Lung (tissue), 12 donors: ENCODE measurements around the gene NEDD9. TPM values are rescaled to one million over a fixed set of nuclear protein-coding genes. Genes with fewer than 3 reads are reported as not detected.
A peak's percentile ranks its signal among the peaks of the same experiment; 100 is the strongest.

ENCODE experiments used
- ATAC-seq: fragments of 200-7000 bp; cut with Tn5 transposase; one replicate; pipeline ENCODE4 v1.9.1; 2020; ENCODE audit warnings: moderate number of reproducible peaks; ENCODE audit not compliant: insufficient read depth, low FRiP score
- DNase-seq, 3 donors: peaks; one replicate each; pipeline ENCODE4 v3.0.0-alpha.2; 2013 to 2017
- H3K27ac ChIP-seq, 2 donors: one replicate each; pipeline ENCODE4 v1.5.1; 2013; ENCODE audit warnings: mild to moderate bottlenecking in 2 of 2, moderate library complexity in 2 of 2, control low read depth in 1 of 2, inconsistent platforms in 1 of 2, low read depth in 1 of 2, low read length in 1 of 2
- H3K27me3 ChIP-seq, 3 donors: one replicate each; pipeline ENCODE4 v1.5.1; 2013; ENCODE audit warnings: low read length in 2 of 3; ENCODE audit not compliant: control insufficient read depth in 3 of 3, insufficient read depth in 3 of 3
- H3K36me3 ChIP-seq, 4 donors: one replicate each; pipeline ENCODE4 v1.5.1; 2013; ENCODE audit warnings: low read length in 4 of 4, mild to moderate bottlenecking in 1 of 4, moderate library complexity in 1 of 4; ENCODE audit not compliant: control insufficient read depth in 4 of 4, insufficient read depth in 4 of 4
- H3K4me1 ChIP-seq, 5 donors: one replicate each; pipeline ENCODE4 v1.5.1; 2013; ENCODE audit warnings: low read length in 5 of 5, mild to moderate bottlenecking in 2 of 5, moderate library complexity in 1 of 5; ENCODE audit not compliant: control insufficient read depth in 5 of 5, insufficient read depth in 5 of 5
- H3K4me3 ChIP-seq: one replicate; pipeline ENCODE4 v1.5.1; 2013; ENCODE audit warnings: mild to moderate bottlenecking, control low read depth, moderate library complexity
- H3K9ac ChIP-seq, 2 donors: one replicate each; pipeline ENCODE4 v1.5.1; 2013; ENCODE audit warnings: low read length in 2 of 2, control low read depth in 1 of 2; ENCODE audit not compliant: insufficient read depth in 1 of 2
- H3K9me3 ChIP-seq, 4 donors: one replicate each; pipeline ENCODE4 v1.5.1; 2013; ENCODE audit warnings: low read length in 3 of 4, mild to moderate bottlenecking in 1 of 4, moderate library complexity in 1 of 4; ENCODE audit not compliant: control insufficient read depth in 4 of 4, insufficient read depth in 3 of 4
- CTCF ChIP-seq: IDR thresholded peaks from 2 replicates; pipeline ENCODE4 v1.5.1; 2012; ENCODE audit warnings: mild to moderate bottlenecking; ENCODE audit errors: control extremely low read depth, extremely low read depth
- WGBS, 2 donors: extraction: QIAGEN DNeasy Blood & Tissue Kit; methylation state at CpG; one replicate each; pipeline ENCODE4 v1.1.7; 2013; 5-methylcytosine and 5-hydroxymethylcytosine counted together
- polyA plus RNA-seq, 2 donors: library from polyadenylated mRNA; stranded (reverse); fragments of 200-250 nt; gene quantifications; one replicate each; pipeline ENCODE4 v1.2.1, GENCODE V29; 2013
- total RNA-seq, 2 donors: library from RNA; depleted of rRNA in 1 of 2; stranded (reverse); fragments of >200 nt in 1 of 2; gene quantifications; one replicate each; pipeline ENCODE4 v1.2.1, GENCODE V29; 2014 to 2021
- donor health status: control.
- donor health status: control.
- donor health status: Bipolar disorder and iron deficiency.
- donor health status: healthy.
- donor health status: DM: yes; HTN: yes; CAD: no.

Gene NEDD9
- total and polyA plus RNA-seq, 4 donors, result 28.2 to 158 (median 125) TPM

- H3K27ac ChIP-seq, result peak overlapping the region; percentile 90 to 94
Measured at GRCh38 chr6:11230158-11231107, 2.0 kb downstream of the NEDD9 start.

GRCh38 chr6:11229655-11230046, 2.8 kb downstream of the NEDD9 start:
- DNase-seq, result peak in 2 of 3 donors; percentile 54 to 66
- peak overlapping the region; percentile 84 to 90 for H3K27ac ChIP-seq

More at GRCh38 chr6:11230158-11231107, 2.0 kb downstream of the NEDD9 start:
- Histone ChIP-seq H3K36me3 (peaks cover 0 to 3% (median 0%) of the 10 kb centered on the region in 4 donors), H3K4me1 (peaks cover 0 to 43% (median 13%) of the 10 kb centered on the region in 5 donors), H3K9ac (peak overlapping the region; percentile 93 to 97), H3K27me3 (no peaks in the 10 kb centered on the region), H3K9me3 (no peaks in the 10 kb centered on the region), H3K4me3 (peak overlapping the region; percentile 67)
- 40 to 63% methylated on average over 9 of the region's 9 CpGs for WGBS, 2 donors
- TF ChIP-seq CTCF, result no peak
- ATAC-seq, result no peak
- DNase-seq, result no peak

GRCh38 chr6:11228935-11229654, 3.4 kb downstream of the NEDD9 start:
- no peaks in the 10 kb centered on the region for H3K27me3 ChIP-seq
- H3K4me3 ChIP-seq, result peak overlapping the region; percentile 60
- no peak for ATAC-seq
- 37 to 70% methylated on average over 20 of the region's 20 CpGs for WGBS, 2 donors
- no peak for TF ChIP-seq CTCF
- H3K36me3 ChIP-seq, result peaks cover 0 to 5% (median 0%) of the 10 kb centered on the region in 4 donors
- H3K9me3 ChIP-seq, result no peaks in the 10 kb centered on the region
- H3K27ac ChIP-seq, result peak overlapping the region; percentile 90 to 91
- DNase-seq, result peak in 2 of 3 donors; percentile 27 to 55
- H3K4me1 ChIP-seq, result peaks cover 2 to 43% (median 13%) of the 10 kb centered on the region in 5 donors
- H3K9ac ChIP-seq, result peak overlapping the region in 1 of 2 donors; percentile 93

More at GRCh38 chr6:11229655-11230046, 2.8 kb downstream of the NEDD9 start:
- Histone ChIP-seq H3K9ac (peak overlapping the region in 1 of 2 donors; percentile 93), H3K4me1 (peaks cover 0 to 43% (median 13%) of the 10 kb centered on the region in 5 donors), H3K27me3 (no peaks in the 10 kb centered on the region), H3K36me3 (peaks cover 0 to 3% (median 0%) of the 10 kb centered on the region in 4 donors), H3K9me3 (no peaks in the 10 kb centered on the region), H3K4me3 (peak overlapping the region; percentile 60)
- no peak for ATAC-seq
- no peak for TF ChIP-seq CTCF
- WGBS, 2 donors, result 42 to 52% methylated on average over 5 of the region's 5 CpGs
